ENCODE data around the gene DICER1.

- TF ChIP-seq CTCF (IDR thresholded peaks at IDR 0.05) (no peak), EP300 (IDR thresholded peaks at IDR 0.05) (no peak)
Observed at GRCh38 chr14:95180966-95181741, 23.8 kb upstream of the DICER1 start.
